GM12878 (cell line): ENCODE measurements around the gene PLXND1. TPM values are rescaled to one million over a fixed set of nuclear protein-coding genes. Genes with fewer than 3 reads are reported as not detected.

Experiments used
- ATAC-seq: fragments of 200-7000 bp; cut with Tn5 transposase; 3 replicates; pipeline ENCODE4 v1.9.1; 2020; ENCODE audit warnings: mild to moderate bottlenecking, moderate library complexity
- BruUV-seq: library from RNA; stranded (reverse); fragments of 400-500 nt; replicated peaks from 2 replicates; lab custom pipeline; 2021; lab: Mats Ljungman, UMichigan
- CTCF ChIA-PET: fragments of 300-600 bp; sonication (Branson Sonifier 250); formaldehyde crosslinking; extraction: SDS; loops from one replicate; lab custom pipeline; 2021; ENCODE audit warnings: inconsistent platforms; lab: Yijun Ruan, JAX
- POLR2A ChIA-PET: fragments of 350-600 bp; formaldehyde crosslinking; extraction: SDS; loops from one replicate; lab custom pipeline; 2021; ENCODE audit warnings: inconsistent platforms; lab: Charles Lee
- RAD21 ChIA-PET: fragments of 300-600 bp; sonication (Branson Sonifier 250); formaldehyde crosslinking; loops from one replicate; lab custom pipeline; 2023; ENCODE audit warnings: antibody characterized with exemption; ENCODE audit not compliant: unreplicated experiment; lab: Charles Lee
- SMC1A ChIA-PET: fragments of 300-600 bp; sonication (Branson Sonifier 250); formaldehyde crosslinking; loops from one replicate; lab custom pipeline; 2023; ENCODE audit not compliant: unreplicated experiment, uncharacterized antibody; lab: Charles Lee
- DNase-seq: peaks from one replicate; pipeline ENCODE4 v3.0.0-alpha.2; 2011; ENCODE audit warnings: low read depth, low spot score
- FAIRE-seq: peaks from 3 replicates; lab custom pipeline; 2011; peaks lifted over from hg19 to GRCh38; lab: Jason Lieb, UNC
- H2AFZ ChIP-seq: 2 replicates; pipeline ENCODE4 v1.6.0; 2011; ENCODE audit warnings: low read depth, low read length, control low read depth; ENCODE audit not compliant: control insufficient read depth
- H3K27ac ChIP-seq: 2 replicates; pipeline ENCODE4 v1.5.1; 2011; ENCODE audit warnings: control low read depth; ENCODE audit not compliant: control insufficient read depth, insufficient read depth
- H3K27me3 ChIP-seq, 2 experiments: replicated peaks in 1 of 2; 2 replicates each; pipeline versions ENCODE4 v1.6.0 to v1.6.1; 2011; ENCODE audit warnings: low read length in 1 of 2; ENCODE audit not compliant: control insufficient read depth in 2 of 2, insufficient read depth in 2 of 2
- H3K36me3 ChIP-seq, 2 experiments: 2 replicates each; pipeline ENCODE4 v1.5.1; 2011; ENCODE audit warnings: low read length in 1 of 2; ENCODE audit not compliant: control insufficient read depth in 2 of 2, insufficient read depth in 2 of 2
- H3K4me1 ChIP-seq: 2 replicates; pipeline ENCODE4 v1.6.1; 2011; ENCODE audit warnings: mild to moderate bottlenecking, low read length, moderate library complexity, mixed read lengths; ENCODE audit not compliant: control insufficient read depth, insufficient read depth
- H3K4me2 ChIP-seq: 2 replicates; pipeline ENCODE4 v1.6.0; 2011; ENCODE audit warnings: control low read depth; ENCODE audit not compliant: control insufficient read depth, insufficient read depth
- H3K4me3 ChIP-seq: fragments of 200-600 bp; sonication (generic); 2 replicates; pipeline ENCODE4 v1.5.1; 2016
- H3K79me2 ChIP-seq: 2 replicates; pipeline ENCODE4 v1.6.0; 2011; ENCODE audit warnings: low read length; ENCODE audit not compliant: control insufficient read depth, insufficient read depth
- H3K9ac ChIP-seq: 2 replicates; pipeline ENCODE4 v1.8.0; 2011; ENCODE audit warnings: low read length, control low read depth, mixed read lengths; ENCODE audit not compliant: control insufficient read depth, insufficient read depth
- H3K9me3 ChIP-seq: replicated peaks from 3 replicates; pipeline ENCODE4 v1.5.1; 2011; ENCODE audit warnings: mild to moderate bottlenecking, low read length; ENCODE audit not compliant: control insufficient read depth, insufficient read depth
- H4K20me1 ChIP-seq: 2 replicates; pipeline ENCODE4 v1.6.0; 2011; ENCODE audit not compliant: control insufficient read depth, insufficient read depth
- ASH2L ChIP-seq: fragments of 300-600, 200-600 bp; sonication (generic); IDR thresholded peaks from 2 replicates; pipeline ENCODE4 v1.6.1; 2017; ENCODE audit warnings: low read depth, mild to moderate bottlenecking, borderline replicate concordance
- MEF2B ChIP-seq: fragments of 450-650 bp; IDR thresholded peaks from 2 replicates; pipeline ENCODE4 v1.6.1; 2018; ENCODE audit warnings: mild to moderate bottlenecking, moderate library complexity; ENCODE audit not compliant: partially characterized antibody, poor library complexity, severe bottlenecking
- PAX8 ChIP-seq: fragments of 450-650 bp; IDR thresholded peaks from 2 replicates; pipeline ENCODE4 v1.6.1; 2017; ENCODE audit warnings: mild to moderate bottlenecking, moderate library complexity
- POLR2A ChIP-seq: IDR thresholded peaks from 2 replicates; pipeline ENCODE4 v1.6.1; 2011; ENCODE audit warnings: low read depth, mild to moderate bottlenecking, low read length
- SUZ12 ChIP-seq: fragments of 200-600 bp; sonication (generic); IDR thresholded peaks from one replicate; pipeline ENCODE4 v1.6.1; 2018; ENCODE audit warnings: antibody characterized with exemption, mild to moderate bottlenecking; ENCODE audit not compliant: unreplicated experiment
- TBL1XR1 ChIP-seq: IDR thresholded peaks from 2 replicates; pipeline ENCODE4 v1.6.1; 2012; ENCODE audit warnings: low read depth, low read length, improper control_type of control experiment
- WGBS: methylation state at CpG from one replicate; pipeline ENCODE4 v1.1.6; 2016; ENCODE audit warnings: low lambda C conversion rate; ENCODE audit not compliant: insufficient replicate concordance, insufficient coverage; ENCODE audit errors: missing lambda C conversion rate; 5-methylcytosine and 5-hydroxymethylcytosine counted together
- in situ Hi-C: fragments of 300-500 bp; cut with MboI; formaldehyde crosslinking; loops from 9 replicates; pipeline ENCODE4 v1.14.3; 2018; ENCODE audit warnings: mixed read lengths
- intact Hi-C: fragments of 100-400 bp; cut with micrococcal nuclease; formaldehyde crosslinking; loops from one replicate; pipeline ENCODE4 v1.14.2; 2022; ENCODE audit not compliant: unreplicated experiment
- polyA plus RNA-seq, 11 experiments: library from polyadenylated mRNA; depleted of rRNA in 4 of 11; unstranded in 6 of 11; stranded (reverse) in 5 of 11; fragments of >200 nt; fragmentation: Nextera tagmentation in 4 of 11; fragmentation: Illumina TruSeq in 1 of 11; extraction: Ambion mirVana in 4 of 11; extraction: Trizol in 1 of 11; gene quantifications; 1 replicate in 1 of 11; 2 replicates in 10 of 11; pipeline versions ENCODE4 v1.2.1 to v1.2.3, GENCODE V29; 2011 to 2016; ENCODE audit warnings: inconsistent platforms in 2 of 11, missing spikeins in 2 of 11, low read depth in 1 of 11
- total RNA-seq, 4 experiments: library from RNA; depleted of rRNA in 3 of 4; stranded (reverse); fragments of >200 nt in 3 of 4; fragmentation: Illumina TruSeq in 1 of 4; extraction: Trizol in 1 of 4; gene quantifications; 2 replicates each; pipeline versions ENCODE4 v1.2.1 to v1.2.3, GENCODE V29; 2013 to 2021
- TF ChIP-seq, protein P1 (sequence below): IDR thresholded peaks from 2 replicates; pipeline ENCODE4 v1.6.1; 2012; ENCODE audit warnings: low read length, inconsistent platforms
- TF ChIP-seq, protein P2 (sequence below): IDR thresholded peaks from 2 replicates; pipeline ENCODE4 v1.6.1; 2012; ENCODE audit warnings: low read depth, low read length, improper control_type of control experiment
- TF ChIP-seq, protein P3 (sequence below): fragments of 450-650 bp; IDR thresholded peaks from 2 replicates; pipeline ENCODE4 v1.6.1; 2017; ENCODE audit warnings: mild to moderate bottlenecking, moderate library complexity

PLXND1 gene
- total and polyA plus RNA-seq, 10 of the 15 experiments (the other 5 are each of a cell fraction or from before 2014, with no cell fraction given), result 0.01 to 2.3 (median 0.72) TPM; not detected in 7

DNA sequence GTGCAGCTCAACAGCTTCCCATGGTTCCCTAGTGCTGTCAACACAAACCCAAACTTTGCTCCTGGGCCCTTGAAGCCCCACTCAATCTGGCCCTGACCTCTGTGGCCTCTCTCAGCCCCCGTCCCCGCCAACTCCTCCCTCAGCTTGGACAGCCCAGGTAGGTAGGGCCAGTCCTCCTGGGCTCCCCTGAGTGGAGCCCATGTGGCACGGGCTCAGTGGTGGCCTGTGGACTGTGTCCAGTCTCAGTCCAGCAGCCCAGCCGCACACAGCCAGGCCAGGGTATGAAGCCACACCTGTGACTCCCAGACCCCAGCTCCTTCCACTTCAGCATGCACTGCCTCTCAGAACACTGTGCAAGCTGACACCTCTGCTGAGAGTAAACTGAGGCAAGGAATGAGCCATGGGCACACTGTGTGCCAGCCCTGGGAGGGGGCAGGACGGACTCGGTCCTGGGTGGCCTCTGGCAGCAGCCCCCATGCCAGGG lies 11.5 kb downstream of the PLXND1 start:
- no peaks in the 10 kb centered on the region for H3K36me3 ChIP-seq
- CTCF ChIA-PET, result no interaction called here
- WGBS, result 20% methylated on average over 6 of the region's 6 CpGs
- POLR2A ChIA-PET, result no interaction called here
- H3K79me2 ChIP-seq, result no peaks in the 10 kb centered on the region
- no peak for ATAC-seq
- no peak overlapping the region for H3K4me2 ChIP-seq
- no peak for FAIRE-seq
- no peak overlapping the region for H3K4me3 ChIP-seq
- intact Hi-C loops, result no loop called here
- TF ChIP-seq TBL1XR1, result no peak
- no peak for TF ChIP-seq MEF2B
- no peak for TF ChIP-seq POLR2A
- no peaks in the 10 kb centered on the region for H3K9me3 ChIP-seq
- no TSS peak for BruUV-seq
- RAD21 ChIA-PET, result interaction anchor here (1.3 kb wide), 1 partner anchor 105 kb away, joined by 4 read pairs; no protein-coding TSS in a partner anchor
- in situ Hi-C loops, result no loop called here
- no peak overlapping the region for H3K9ac ChIP-seq
- H3K4me1 ChIP-seq, result peaks cover 4% of the 10 kb centered on the region
- SMC1A ChIA-PET, result no interaction called here
- DNase-seq, result no peak
- no peaks in the 10 kb centered on the region for H4K20me1 ChIP-seq
- peaks cover 0 to 4% of the 10 kb centered on the region in 2 experiments; a peak in 3 of 4 replicates for H3K27me3 ChIP-seq
- no peak overlapping the region for H2AFZ ChIP-seq
- no peak overlapping the region for H3K27ac ChIP-seq

DNA sequence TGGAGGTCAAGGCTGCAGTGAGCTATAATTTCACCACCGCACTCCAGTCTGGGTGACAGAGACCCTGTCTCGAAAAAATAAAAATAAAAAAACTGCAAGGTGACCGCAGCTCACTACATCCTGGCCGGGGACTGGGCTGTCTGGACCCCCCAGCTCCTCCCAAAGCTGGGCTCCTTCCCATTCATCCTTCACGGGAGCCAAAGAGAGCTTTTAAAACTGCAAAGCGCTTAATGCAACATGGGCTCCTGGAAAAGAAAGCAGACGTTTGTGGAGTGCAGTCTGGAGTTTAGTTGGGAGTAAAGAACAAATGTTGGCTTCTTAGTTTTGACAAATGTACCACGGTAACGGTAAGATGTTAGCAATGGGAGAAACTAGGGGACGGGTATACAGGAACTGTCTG lies 12.1 kb downstream of the PLXND1 start:
- H2AFZ ChIP-seq, result no peak overlapping the region
- BruUV-seq, result no TSS peak
- ChIA-PET POLR2A (no interaction called here), SMC1A (no interaction called here), CTCF (interaction anchor here (1.0 to 1.6 kb wide), 2 partner anchors 55 to 104 kb away, joined by 3 to 5 read pairs; no protein-coding TSS in a partner anchor), RAD21 (interaction anchor here (1.3 kb wide), 1 partner anchor 104 kb away, joined by 4 read pairs; no protein-coding TSS in a partner anchor)
- WGBS, result 29% methylated on average over 10 of the region's 10 CpGs
- H3K4me2 ChIP-seq, result no peak overlapping the region
- H3K4me1 ChIP-seq, result peaks cover 4% of the 10 kb centered on the region
- H3K79me2 ChIP-seq, result no peaks in the 10 kb centered on the region
- no peak overlapping the region for H3K9ac ChIP-seq
- peaks cover 0 to 4% of the 10 kb centered on the region in 2 experiments; a peak in 3 of 4 replicates for H3K27me3 ChIP-seq
- ATAC-seq, result no peak
- H3K9me3 ChIP-seq, result no peaks in the 10 kb centered on the region
- no peak for DNase-seq
- FAIRE-seq, result no peak
- no peaks in the 10 kb centered on the region for H3K36me3 ChIP-seq
- H3K4me3 ChIP-seq, result no peak overlapping the region
- intact Hi-C loops (no loop called here), in situ Hi-C loops (no loop called here)
- H3K27ac ChIP-seq, result no peak overlapping the region
- H4K20me1 ChIP-seq, result no peaks in the 10 kb centered on the region
- TF ChIP-seq, protein P1, sequence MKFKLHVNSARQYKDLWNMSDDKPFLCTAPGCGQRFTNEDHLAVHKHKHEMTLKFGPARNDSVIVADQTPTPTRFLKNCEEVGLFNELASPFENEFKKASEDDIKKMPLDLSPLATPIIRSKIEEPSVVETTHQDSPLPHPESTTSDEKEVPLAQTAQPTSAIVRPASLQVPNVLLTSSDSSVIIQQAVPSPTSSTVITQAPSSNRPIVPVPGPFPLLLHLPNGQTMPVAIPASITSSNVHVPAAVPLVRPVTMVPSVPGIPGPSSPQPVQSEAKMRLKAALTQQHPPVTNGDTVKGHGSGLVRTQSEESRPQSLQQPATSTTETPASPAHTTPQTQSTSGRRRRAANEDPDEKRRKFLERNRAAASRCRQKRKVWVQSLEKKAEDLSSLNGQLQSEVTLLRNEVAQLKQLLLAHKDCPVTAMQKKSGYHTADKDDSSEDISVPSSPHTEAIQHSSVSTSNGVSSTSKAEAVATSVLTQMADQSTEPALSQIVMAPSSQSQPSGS, result no peak
- no peak for TF ChIP-seq SUZ12
- TF ChIP-seq, protein P2, sequence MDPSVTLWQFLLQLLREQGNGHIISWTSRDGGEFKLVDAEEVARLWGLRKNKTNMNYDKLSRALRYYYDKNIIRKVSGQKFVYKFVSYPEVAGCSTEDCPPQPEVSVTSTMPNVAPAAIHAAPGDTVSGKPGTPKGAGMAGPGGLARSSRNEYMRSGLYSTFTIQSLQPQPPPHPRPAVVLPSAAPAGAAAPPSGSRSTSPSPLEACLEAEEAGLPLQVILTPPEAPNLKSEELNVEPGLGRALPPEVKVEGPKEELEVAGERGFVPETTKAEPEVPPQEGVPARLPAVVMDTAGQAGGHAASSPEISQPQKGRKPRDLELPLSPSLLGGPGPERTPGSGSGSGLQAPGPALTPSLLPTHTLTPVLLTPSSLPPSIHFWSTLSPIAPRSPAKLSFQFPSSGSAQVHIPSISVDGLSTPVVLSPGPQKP, result no peak
- TF ChIP-seq, protein P3, sequence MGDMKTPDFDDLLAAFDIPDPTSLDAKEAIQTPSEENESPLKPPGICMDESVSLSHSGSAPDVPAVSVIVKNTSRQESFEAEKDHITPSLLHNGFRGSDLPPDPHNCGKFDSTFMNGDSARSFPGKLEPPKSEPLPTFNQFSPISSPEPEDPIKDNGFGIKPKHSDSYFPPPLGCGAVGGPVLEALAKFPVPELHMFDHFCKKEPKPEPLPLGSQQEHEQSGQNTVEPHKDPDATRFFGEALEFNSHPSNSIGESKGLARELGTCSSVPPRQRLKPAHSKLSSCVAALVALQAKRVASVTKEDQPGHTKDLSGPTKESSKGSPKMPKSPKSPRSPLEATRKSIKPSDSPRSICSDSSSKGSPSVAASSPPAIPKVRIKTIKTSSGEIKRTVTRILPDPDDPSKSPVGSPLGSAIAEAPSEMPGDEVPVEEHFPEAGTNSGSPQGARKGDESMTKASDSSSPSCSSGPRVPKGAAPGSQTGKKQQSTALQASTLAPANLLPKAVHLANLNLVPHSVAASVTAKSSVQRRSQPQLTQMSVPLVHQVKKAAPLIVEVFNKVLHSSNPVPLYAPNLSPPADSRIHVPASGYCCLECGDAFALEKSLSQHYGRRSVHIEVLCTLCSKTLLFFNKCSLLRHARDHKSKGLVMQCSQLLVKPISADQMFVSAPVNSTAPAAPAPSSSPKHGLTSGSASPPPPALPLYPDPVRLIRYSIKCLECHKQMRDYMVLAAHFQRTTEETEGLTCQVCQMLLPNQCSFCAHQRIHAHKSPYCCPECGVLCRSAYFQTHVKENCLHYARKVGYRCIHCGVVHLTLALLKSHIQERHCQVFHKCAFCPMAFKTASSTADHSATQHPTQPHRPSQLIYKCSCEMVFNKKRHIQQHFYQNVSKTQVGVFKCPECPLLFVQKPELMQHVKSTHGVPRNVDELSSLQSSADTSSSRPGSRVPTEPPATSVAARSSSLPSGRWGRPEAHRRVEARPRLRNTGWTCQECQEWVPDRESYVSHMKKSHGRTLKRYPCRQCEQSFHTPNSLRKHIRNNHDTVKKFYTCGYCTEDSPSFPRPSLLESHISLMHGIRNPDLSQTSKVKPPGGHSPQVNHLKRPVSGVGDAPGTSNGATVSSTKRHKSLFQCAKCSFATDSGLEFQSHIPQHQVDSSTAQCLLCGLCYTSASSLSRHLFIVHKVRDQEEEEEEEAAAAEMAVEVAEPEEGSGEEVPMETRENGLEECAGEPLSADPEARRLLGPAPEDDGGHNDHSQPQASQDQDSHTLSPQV, result no peak
- TF ChIP-seq ASH2L, result no peak
- no peak for TF ChIP-seq PAX8
